ENCODE measurements around the gene DMGDH. TPM values are rescaled to one million over a fixed set of nuclear protein-coding genes. Genes with fewer than 3 reads are reported as not detected.

Gene DMGDH
- 119 TPM for total RNA-seq

DNA sequence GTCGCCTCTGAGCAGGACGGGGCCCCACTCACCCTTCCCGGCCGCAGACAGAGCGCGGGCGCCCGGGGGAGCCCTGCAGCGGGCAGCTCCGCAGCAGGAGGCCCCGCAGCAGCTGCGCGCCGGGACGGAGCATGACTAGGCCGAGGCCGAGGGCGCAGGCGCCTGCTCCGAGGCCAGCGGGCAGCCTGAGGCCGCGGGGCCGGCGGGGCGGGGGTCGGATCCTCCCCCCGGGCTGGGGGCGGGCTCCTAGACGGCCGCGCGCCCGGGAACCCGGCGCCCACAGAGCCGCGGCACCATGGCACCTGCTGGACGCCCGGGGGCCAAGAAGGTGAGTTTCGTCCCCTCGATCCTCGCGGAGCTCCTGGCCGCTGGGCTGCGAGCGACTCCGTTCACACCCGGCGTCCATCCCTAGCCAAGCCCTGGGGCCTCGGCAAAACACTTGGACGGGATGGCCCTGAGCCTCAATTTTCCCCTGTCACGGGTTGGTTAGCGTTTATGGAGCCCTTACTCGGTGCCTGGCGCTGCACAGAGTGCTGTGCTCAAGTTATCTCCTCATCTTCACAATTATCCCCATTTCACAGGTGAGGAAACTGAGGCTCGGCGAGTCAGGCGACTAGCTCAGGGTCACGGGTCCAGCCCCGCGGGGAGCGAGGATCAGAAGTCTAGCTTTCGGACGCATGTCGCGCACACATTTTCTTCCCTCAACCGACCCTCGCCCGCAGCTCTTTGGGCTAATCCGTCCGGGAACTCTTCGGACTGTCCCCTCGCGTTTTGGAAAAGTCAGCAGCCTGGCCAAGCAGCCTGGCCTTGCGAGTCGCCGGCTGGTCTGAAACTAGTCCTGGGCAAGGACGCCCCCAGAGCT is at the start of gene DMGDH, which contains the start of gene BHMT2:
TSS of gene DMGDH (minus strand) at position 187 of the 862 bp plus-strand sequence. CDS start at position 133, 54 bp downstream.
TSS of gene BHMT2 (plus strand) at position 280 of the 862 bp plus-strand sequence. CDS start at position 296, 16 bp downstream.
- ATAC-seq (peak; percentile 88), DNase-seq (ENCODE audit: low spot score) (peak; percentile 83)

DNA sequence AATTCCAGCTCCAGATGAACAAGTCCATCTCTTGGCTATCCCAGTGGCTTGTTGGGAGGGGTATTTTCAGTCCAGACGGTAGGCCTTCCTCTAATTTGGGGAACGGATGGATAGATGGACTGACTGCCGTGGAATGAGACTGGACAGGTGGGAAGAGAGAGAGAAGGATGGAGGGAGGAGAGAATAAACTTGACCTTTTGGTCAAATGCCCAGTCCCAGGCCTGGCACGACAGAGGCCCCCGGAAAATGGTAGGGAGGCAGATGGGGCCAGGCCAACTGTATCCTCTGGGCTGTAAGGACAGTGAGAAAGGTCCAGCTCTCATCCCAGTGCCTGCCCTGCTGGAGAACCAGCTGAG is 43.2 kb upstream of the DMGDH start:
- peak; percentile 2 for ATAC-seq
- peak; percentile 52 for DNase-seq (ENCODE audit: low spot score)

DNA sequence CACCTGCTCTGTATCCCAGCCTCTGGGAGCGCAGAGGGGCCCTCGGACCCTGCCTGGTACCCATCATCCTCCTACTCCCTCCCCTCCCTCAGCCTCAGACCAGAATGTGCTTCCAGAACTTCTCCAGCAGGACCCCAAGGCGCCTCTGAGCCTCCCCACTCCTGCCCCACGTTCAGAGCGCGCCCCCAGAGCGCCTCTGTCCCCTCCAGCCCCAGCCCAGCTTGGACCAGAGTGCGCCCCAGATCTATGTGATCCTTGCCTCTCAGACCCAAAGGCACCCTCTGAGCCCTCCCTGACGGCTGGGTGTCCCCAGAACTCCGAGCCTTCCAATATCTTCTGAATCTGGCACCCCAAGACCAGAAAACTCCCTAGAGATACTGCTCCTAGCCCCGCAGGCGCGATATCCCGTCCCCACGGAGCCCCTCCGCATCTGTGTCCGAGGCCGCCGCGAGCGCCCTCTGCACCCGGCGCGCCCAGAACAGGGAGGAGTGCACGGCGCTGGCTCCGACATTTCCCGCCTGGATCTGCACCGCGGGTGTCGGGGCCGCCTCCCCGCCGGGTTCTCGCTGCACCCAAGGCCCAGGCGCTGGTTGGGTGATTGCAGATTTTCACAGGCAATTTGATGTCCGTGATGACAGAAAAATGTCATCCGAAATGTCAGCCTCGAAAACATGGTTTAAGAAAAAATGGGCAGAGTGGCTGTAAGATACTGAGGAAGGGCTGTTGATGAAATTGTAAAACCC is 42.7 kb upstream of the DMGDH start:
- peak; percentile 29 for ATAC-seq

DNA sequence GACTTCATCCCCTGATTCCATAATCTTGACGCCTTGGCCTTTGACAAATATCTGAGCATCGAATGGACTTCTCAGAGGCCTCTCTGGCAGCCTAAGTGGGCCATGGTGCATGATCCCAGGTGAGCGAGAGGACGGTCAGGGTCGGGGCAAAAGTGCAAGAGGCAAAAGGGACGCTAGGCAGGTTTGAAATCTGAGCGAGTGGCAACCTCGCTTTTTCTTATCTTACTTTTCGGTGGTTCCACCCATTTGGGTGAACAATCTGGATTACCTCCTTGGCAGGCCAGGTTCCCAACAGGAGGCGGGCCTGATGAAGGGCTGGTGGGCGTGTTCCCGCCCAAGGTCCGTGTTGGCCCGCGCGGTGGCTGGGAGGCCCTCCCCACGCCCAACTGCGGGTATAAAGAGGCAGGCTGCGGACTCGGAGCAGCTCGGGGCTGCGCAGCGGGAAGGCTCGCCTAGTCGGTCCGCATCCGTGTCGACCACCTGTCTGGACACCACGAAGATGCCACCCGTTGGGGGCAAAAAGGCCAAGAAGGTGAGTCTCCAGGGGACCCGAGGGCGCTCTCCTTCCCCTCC is 42.0 kb upstream of the DMGDH start, which contains the start of gene BHMT:
TSS of gene BHMT (plus strand) at position 423 of the 573 bp plus-strand sequence. CDS start at position 500, 77 bp downstream.
- DNase-seq (ENCODE audit: low spot score) (peak; percentile 97), ATAC-seq (peak; percentile 74)

More for the DNA sequence above, 42.7 kb upstream of the DMGDH start:
- no peak for DNase-seq (ENCODE audit: low spot score)

DNA sequence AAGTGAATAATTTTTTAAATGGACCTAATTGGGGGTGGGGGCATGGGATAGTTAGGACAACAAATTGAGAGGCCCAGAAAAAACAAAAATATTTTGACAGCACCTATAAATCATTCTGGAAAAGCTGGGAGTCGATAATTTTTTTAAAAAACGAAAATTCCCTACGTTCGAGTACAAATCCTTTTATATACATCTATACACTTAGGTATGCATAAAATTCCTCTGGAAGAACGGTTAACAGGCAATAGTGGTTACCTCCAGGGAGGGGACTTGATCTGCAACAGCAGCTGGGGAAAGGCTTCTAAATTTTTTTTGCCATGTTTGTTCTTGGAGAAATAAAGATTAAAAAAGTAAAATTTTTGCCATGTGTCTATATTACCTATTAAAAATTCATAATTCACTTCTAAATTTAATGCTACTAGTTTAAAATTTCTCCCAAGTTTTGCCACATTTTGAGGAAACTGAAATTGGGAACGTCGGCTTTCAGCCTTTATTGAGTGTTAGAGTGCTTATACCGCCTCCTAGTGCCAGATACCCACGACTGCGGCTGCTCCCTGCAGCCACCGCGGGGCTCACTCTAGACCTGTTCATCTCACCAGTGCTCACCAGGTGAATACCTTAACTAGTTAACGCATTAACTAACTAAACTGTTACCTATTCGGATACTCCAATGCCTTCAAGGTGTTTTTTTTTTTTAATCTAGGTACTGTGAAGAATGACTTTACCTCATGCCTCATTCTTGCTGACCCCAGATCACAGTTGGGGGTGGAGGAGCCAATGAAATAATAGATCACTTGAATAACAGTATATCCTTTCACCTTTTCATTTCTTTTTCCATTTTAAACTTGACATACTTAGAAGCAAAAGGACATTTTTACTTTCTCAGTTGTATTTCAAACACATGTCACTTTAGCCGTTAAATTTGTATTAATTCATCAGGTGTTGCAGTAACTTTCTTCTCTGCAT is 40.3 kb upstream of the DMGDH start:
- DNase-seq (ENCODE audit: low spot score) (peak; percentile 76), ATAC-seq (peak; percentile 45)

DNA sequence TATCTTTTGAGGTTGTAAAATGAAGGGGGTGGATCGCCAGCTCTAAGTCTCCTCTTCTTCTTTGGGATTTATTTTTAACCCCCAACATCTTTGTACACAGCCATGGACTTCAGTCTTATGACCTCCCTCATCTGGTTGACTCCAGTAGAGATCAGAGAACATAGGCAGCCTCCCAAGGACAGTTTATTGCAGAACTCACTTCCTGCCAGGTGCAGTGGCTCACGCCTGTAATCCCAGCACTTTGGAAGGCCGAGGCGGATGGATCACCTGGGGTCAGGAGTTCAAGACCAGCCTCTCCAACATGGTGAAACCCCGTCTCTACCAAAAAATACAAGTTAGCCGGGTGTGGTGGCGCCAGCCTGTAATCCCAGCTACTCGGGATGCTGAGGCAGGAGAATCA is 39.3 kb upstream of the DMGDH start:
- peak; percentile 3 for ATAC-seq
- DNase-seq (ENCODE audit: low spot score): peak; percentile 70

DNA sequence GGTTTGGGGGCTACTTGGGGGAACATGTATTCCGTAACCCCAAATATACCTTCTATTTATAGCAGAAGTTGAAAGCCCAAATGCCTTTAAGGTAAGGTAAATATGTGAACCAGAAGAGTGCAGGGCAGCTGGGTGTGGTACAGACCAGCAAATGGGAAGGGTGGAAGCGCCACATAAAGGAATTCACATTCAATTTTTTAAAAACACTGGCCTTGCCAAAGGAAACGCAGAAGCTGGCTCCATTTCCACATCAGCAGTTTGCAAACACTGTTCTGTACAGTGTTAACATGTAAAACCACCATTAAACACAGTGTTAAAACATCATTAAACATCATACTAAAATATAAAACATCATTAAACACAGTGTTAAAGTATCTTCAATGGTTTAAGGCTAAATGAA is 38.6 kb upstream of the DMGDH start:
- ATAC-seq: no peak

DNA sequence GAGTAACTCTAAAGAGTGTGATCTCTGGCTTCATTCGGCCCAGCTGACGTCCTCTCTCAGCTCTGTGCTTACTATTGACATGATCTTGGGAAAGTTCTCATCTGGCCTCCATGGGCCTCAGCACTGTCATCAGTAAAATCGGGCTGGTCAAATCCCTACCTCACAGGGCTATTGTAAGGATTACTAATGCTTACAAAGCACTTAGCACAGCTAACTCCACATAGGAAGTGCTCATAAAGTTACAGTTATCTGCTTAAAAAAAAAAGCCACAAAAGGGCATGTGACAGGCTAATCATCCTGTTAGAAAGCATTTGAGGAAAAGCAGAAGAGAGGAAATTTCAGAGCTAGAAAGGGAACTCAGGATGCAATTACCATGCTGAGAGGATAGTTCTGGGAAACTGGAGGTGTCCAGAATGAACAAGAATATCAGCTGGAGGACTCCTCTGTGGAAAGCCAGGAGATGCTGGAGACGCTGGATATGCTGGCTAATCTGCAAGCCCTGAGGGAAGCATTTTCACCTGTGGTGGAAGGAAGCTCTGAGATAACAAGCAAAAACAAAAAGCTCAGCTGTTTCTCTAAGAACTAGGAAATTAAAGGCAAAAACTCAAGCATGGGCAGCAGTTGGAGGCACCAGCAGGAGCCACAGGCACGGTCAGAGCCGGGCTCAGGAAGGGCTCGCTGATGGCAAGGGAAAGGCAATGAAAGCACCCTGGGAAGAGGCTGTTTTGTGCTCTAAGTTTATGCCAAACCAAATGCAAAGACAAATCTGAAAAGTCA is 37.7 kb upstream of the DMGDH start:
- ATAC-seq (no peak), DNase-seq (ENCODE audit: low spot score) (no peak)

More for the DNA sequence above, 38.6 kb upstream of the DMGDH start:
- no peak for DNase-seq (ENCODE audit: low spot score)

DNA sequence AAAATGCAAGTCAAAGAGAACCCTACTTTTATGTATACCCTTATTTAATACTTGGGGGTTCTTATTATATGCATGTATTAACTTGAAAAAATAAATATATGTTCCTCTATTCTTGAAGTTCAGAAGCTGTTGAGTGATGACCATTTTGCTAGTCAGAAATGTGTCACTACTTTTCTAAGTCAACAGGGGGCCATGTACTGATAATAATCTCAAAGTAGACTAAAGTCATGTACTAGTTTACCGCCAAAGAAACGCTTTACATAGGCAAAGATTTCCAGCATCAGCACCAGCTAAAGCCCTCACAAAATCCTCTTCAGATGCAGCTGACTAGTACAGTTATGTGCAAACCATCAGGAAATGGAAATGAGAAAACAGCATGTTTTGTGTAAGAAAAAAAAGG is 36.4 kb upstream of the DMGDH start:
- ATAC-seq: no peak
- DNase-seq (ENCODE audit: low spot score): no peak

DNA sequence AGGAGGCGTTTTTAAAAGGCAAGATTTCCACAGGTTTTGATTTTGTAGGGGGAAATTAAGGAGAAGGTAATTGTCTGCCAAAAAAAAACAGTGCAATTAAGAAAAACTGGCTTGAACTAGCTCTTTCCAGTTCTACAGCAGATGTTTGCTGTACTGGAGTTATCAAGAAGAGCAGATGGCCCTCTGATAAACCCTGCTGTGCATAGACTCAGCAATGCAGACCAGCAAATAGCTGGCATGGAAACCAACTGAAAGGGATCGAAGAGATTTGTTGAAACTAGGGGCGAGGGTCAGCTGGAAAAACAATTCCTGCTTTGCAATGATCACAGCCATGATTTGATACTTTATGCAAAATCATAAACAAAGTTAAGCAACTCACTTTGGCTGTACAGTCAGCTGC is 24.3 kb upstream of the DMGDH start:
- peak; percentile 86 for DNase-seq (ENCODE audit: low spot score)
- ATAC-seq: peak; percentile 83

DNA sequence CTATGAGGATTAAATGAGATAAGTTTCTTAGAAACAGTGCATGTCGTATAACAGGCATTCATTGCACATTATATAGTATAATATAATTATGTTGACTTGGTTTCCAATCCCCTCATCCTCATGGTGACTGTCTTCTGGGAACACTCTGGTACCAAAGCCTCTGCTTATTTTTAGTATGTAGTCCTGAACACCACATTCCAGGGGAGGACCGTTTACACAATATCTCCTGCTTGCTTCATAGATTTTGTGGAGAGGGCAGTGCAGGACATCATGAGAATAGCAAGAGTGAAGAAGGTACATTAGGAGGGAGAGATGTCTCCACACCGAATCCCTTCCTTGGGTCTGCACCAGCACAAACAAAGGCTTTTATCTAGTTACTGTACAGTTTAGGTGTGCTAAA is 21.6 kb upstream of the DMGDH start:
- ATAC-seq (peak; percentile 66), DNase-seq (ENCODE audit: low spot score) (no peak)

DNA sequence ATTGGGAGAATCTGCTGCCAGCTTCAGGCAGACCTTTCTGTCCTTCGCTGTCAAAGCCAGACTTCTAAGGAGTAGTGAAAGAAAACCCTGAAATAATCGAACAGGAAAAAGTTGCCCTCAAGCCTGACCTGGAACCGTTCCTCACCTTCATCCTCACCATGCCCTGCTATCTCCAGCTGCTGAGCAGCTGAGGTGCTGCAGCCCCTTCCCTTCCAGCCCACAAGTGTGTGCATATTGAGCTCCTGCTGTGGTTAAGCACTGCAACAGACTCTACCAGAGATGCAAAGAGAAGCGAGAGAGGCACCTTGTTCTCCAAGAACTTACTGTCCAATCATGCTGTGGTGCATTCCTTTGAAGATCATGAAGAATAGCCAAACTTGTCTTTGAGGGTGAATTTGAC is 19.0 kb upstream of the DMGDH start:
- ATAC-seq (peak; percentile 4), DNase-seq (ENCODE audit: low spot score) (no peak)

DNA sequence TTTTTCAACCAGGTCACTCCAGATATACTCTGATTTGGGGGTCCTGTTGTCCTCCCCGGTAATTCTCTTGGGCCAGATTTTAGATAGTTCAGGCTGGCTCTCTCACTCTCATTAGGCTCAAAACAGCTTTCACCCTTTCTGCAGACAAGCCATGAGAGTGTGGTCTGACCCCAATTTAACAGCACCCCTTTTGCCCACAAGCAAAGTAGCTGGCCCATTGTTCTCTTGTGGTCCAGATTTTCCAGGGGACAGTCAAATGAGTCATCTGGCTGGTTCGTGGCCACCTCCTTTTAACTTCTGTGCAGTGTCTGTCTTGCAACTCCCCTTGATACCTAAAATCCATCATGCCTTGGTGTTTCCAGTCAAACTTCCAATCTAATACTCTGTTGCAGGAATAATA is 16.6 kb upstream of the DMGDH start:
- DNase-seq (ENCODE audit: low spot score) (no peak), ATAC-seq (no peak)

DNA sequence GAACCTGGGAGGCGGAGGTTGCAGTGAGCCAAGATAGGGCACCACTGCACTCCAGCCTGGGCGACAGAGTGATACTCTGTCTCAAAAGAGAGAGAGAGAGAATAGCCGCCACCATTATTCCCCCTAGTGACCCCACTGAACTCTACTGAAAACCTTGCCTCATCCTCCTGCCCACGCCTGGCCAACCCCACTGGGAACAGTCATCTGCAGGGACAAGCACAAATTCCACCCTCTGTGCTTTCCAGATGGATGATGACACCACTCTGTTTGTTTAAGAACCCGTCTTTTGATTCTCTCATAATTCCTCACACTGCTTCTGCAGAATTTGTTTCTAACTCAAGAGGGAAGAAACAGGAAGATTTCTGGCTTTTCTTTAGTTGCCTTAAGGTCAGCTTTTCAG is 12.3 kb upstream of the DMGDH start:
- ATAC-seq (peak; percentile 83), DNase-seq (ENCODE audit: low spot score) (peak; percentile 90)

DNA sequence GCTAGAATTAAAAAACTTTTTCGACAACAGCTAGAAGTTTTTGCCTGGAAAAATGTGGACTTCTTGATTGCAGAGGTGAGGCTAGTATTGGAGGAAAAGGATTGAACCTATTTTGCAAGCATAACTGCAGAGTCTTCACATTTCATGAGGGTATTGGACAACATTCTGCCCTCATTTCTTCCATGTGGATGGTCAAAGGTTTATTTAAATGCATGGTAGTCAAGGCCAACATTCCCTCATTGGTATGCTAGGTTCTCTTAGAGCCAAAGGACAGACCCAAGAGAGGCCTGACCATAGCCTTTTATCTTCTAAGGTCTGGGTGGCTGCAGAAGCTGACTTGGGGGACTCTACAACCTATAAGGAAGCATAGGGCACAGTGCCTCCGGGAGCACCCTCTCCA is 11.3 kb upstream of the DMGDH start:
- DNase-seq (ENCODE audit: low spot score) (no peak), ATAC-seq (peak; percentile 41)

DNA sequence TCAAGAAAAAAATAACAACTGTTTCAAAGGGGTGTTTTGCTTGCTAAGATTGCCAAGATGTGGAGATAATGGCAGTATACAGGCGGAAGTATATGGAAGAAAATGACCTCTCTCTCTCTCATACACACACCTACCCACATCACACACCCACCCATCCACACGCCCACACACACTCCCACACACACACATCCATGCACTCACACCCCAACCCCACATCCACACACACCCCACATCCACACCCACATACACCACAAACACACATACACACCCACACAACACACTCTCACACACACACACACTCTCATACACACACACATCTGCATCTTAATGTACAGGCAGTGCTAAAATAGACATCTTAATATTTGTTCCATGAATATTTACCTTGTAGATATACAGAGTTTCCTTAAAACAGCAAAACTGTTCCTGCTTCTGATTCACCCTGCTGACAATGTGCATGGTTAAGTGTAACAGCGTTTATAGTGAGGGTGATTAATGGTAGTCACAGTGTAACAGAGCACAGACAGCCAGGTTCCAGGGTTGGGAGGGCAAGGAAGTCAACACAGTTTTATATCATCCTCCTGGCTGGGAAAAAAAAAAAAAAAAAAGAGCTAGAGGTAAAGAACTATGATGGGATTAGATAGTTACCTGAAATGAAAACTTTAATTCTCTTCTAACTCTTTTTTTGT is 8.3 kb upstream of the DMGDH start:
- DNase-seq (ENCODE audit: low spot score) (no peak), ATAC-seq (no peak)

DNA sequence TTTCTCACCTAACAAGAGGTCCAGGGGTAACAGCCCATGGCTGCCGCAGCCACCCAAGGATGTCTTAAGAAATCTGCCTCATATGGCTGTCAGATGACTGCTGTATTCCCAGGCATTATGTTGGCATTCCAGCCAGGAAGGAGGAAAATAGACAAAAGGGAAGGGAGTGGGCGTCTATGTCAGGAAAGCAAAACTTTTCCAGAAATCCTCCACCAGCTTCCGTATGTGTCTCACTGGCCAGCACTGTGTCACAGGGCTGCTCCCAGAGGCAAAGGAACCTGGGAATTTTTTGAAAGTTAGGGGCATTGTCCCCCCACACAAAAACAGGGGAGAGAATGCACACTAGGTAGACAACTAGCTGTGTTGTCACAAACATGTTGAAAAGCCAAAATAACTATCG is 7.3 kb upstream of the DMGDH start:
- DNase-seq (ENCODE audit: low spot score) (no peak), ATAC-seq (no peak)

DNA sequence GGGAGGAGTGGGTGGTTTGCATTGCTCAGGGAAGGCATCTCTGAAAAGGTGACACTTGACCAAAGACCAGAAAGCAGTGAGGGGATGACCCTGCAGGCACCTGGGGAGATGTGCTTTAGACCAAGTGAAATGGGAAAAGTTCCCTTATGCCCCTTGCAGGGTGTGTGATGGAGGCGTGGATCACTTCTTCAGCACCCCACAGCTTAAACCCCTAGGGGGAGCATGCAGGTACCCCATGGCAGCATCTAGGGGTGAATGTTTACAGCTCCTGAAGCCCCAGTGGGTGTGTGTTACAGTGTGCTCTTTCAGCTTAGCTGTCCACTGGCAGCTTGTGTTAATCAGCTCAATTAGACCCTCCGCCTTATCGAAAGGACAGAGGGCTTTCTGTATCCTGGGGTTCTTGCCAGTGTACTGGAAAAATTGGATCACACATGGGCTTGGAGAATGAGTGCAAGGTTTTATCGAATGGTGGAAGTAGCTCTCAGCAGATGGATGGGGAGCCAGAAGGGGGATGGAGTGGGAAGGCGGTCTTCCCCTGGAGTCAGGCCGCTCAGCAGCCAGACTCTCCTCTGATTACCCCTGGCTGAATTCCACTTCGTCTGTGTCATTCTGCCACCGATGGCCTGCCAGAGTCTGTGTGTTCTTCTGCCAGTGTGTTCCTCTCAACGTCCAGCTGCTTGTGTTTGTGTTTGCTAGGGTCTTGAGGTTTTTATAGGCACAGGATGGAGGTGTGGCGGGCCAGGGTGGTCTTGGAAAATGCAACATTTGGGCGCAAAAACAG is 6.4 kb upstream of the DMGDH start:
- DNase-seq (ENCODE audit: low spot score) (peak; percentile 75), ATAC-seq (peak; percentile 69)

All from left lobe of liver (tissue), 2 donors.